ENCODE results near the gene LETM1.

The LETM1 gene

DNA sequence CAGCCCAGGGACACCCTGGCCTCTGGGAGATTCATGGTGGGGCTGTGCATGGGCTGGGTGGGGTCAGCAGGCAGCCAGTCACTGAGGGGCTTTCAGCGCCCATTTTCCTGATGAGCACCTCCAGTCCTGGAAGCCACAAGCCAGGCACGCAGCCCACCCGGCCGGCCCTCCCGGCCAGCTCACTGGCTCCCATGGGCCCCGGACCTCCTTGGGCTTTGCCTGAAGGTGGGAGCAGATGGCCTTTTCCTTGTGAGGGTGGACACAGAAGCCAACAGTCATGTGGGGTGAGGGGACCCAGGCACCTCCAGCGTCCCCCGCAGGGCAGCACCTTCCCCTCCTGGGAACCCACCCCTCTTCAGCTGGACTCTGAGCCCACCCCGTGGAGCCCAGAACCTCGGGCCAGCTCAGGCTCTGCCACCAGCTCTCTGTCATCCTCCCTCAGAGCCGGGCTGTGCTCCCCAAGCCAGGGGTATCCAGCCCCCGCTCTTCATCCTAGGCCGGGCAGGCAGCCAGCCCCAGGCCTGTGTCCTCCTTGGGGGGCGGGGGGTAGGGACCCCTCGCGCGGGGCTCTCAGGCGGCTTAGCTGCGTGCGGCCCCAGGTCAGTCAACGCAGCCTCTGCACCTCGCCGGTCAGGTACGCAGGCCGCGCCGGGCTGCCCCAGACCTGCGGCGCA, 63.7 kb downstream of the LETM1 start:
- DNase-seq: no peak

- no peak for DNase-seq
Observed at GRCh38 chr4:1790005-1790404, 66.0 kb downstream of the LETM1 start.

- no peak for DNase-seq
Observed at GRCh38 chr4:1789552-1789951, 66.4 kb downstream of the LETM1 start.

DNA sequence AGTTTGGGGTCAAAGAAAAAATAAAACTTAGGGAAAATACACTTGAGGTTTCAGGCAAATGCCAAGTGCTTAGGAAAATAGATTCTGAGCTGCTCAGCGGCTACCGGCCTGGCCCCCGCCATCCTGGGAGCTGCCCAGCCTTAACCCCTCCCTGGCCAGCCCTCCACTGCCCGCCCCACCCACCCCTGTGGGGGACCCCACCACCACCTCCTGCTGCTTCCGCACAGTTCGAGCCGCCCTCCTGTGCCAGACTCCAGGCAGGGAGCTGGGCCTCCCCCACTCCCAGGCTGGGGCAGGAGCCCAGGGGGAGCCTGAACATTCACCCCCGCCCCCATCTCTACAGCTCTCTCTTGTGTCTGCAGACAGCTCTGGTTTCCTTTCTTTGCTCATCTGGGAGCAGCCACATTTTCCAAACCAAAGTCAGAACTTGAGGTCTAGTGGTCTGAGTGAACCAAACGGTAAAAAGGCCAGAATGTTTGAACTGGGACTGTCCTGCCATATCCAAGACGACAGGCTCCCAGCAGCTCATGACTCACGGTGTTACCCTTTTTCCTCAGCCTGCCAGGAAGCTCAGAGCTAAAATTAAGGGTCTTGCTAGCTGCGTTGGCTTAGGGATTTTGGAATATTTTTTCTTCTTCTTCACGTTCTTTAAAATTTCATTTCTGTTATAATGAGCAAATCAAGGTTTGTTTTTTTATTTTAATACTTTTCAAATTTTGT, 67.5 kb downstream of the LETM1 start:
- DNase-seq: no peak

- DNase-seq: no peak
Observed at GRCh38 chr4:1787411-1788077, 68.4 kb downstream of the LETM1 start.

- DNase-seq: no peak
Observed at GRCh38 chr4:1786544-1787362, 69.2 kb downstream of the LETM1 start.

DNA sequence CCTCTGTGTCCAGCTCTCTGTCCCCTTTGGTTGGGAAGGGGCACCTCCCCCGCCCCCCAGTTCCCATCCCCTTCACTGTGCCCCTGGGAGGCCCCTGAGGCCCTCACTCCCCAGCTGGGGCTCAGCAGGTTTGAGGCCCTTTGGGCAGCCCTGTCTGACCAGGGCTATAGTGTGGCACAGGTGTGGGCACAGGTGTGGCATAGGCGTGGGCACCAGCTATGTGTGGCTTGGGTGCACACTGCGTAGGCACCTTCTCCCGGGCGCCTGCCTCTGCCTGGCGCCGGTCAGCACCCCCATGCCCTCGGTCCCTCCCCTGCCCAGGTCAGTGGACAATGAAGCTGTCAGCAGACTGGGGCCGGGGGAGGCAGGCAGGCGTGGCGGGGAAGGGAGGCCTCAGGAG, 70.4 kb downstream of the LETM1 start:
- no peak for DNase-seq

GRCh38 chr4:1784789-1785591, 71.0 kb downstream of the LETM1 start:
- no peak for DNase-seq

GRCh38 chr4:1784395-1784788, 71.6 kb downstream of the LETM1 start:
- no peak for DNase-seq

DNA sequence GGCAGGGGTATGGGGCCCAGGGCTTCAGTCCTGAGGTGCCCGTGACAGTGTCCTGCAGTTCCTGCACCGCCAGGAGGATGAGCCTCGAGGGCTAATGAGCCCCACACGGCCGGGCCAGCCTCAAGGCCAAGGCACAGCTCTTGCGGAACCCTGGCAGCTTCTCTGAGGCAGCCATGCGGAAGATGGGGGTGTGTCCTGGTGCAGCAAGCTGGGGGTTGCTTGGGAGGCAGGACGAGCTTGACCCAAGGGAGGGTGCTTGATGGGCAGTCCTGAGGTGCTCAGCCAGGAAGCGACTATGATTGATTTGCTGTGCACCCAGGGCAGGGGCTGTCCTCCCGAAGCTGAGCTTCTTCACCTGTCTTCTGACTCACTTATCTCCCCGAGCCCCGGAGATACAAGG, 72.0 kb downstream of the LETM1 start:
- no peak for DNase-seq

- no peak for DNase-seq
Observed at GRCh38 chr4:1783015-1783414, 72.9 kb downstream of the LETM1 start.

DNA sequence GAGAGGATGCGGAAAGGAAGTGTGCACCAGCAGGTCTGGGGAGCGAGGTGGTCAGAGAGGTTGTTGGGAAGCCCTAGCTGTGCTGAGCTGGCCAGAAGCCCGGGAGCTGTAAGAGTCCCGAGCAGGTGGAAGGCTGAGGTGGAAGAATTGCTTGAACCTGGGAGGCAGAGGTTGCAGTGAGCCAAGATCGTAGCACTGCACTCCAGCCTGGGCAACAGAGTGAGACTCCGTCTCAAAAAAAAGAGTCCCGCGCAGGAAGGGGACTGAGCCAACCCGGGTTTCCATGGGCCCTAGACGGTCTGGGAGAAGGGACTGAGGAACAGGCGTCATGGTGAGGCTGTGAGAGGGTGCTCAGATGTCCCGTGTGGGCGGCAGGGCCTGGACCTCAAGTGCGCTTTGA, 75.5 kb downstream of the LETM1 start:
- no peak for DNase-seq

DNA sequence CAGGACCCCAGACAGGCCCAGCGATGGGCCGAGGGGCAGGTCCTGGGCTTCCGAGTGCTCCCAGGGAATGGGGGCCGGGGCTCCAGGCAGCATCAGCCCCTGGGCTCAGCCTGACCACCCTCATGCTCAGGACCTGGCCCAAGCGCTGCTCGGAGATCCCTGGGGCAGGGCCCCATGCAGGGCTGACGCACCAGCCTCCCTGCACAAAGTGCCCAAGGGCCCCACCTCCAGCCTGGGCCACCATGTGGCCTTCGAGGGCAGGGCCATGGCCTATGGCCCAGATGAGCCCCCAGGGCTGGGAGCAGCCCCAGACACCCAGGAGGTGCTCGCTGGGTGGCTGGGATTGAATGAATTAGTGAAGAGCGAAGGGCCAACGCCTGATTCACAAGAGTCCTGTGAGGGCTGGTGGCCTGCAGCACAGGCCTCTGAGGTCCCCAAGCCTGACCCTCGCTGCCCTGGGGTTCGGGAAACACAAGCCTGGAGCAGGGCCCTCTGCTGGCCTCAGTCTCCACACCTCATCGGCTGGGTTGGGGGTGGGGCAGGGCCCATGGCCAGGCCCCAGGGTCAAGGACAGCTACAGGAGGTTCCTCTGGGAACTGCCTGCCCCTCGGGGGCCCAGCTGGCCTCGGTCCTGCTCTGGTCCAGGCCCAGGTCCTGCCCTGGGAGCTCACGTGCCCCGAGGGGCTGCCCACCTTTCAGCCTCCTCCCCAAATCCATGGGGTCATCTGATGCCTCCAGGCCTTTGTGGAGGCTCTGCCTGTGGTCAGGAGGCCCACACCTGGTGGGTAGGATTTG, 76.2 kb downstream of the LETM1 start:
- DNase-seq: no peak

GRCh38 chr4:1778642-1779392, 77.1 kb downstream of the LETM1 start:
- DNase-seq: no peak

DNA sequence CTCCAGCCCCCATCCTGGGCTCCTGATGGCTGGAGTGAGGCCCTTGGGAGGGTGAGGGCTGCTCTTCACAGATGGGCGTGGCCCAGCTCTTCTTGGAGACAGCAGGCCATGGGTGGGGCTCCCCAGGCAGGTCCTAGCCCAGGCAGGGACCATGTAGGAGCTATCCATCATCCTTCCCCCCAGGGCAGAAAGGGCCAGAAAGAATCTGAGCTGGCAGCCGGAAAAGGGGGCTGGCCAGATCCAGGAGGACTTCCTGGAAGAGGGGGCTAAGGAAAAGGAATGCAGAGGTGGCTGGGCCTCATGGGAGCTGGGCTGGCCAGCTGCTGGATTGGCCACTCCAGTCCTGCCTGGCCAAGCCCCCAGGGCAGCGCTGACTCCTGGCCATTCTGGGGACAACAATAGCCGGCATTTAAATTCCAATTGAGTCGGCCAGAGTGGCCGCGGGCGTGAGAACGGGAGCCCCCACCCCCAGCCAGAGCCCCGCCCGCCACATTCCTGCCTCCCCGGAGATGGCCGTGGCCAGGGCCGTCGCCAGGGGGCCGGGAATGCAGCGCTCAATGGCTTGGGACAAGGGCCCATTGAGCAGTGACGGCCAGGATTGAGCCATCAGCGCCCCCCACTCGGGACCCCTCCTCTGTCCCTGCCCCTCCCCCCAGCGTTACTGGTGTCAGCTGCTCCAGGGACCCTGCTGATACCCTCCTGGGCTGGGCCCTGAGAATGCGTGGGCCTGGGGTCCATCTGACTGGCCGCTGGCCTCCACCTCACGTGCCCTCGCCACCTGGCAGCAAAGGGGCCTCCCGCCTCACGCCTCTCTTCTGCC, 77.9 kb downstream of the LETM1 start:
- DNase-seq: no peak

DNA sequence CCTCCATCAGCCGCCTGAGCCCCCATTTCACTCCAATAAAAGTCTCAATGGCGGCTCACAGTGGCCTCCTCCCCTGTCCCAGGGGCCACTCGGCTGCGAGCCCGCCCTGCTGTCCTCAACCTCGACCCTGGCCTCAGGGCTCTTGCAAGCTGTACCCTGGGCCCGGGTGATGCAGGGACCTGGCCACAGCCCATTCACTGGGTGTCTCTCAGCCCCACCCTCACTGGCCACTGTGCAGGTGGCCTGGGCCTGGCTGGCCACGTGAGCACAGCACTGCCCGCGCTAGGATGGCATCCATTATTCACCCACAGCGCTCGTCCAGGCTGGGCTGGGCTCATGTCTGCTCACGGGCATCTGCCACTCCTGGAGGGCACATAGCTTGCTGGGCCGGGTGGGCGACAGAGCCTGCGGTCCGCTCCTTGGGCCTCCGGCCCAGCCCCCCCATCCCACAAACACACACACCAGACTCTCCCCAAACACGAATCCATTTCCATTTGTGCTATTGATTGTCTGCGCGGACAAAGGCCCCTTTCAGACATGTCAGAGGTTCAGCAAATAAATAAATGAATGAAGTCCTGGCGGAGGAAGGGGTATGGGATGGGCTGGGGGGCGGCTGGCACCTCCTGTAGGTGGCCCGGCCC, 79.3 kb downstream of the LETM1 start:
- no peak for DNase-seq

DNA sequence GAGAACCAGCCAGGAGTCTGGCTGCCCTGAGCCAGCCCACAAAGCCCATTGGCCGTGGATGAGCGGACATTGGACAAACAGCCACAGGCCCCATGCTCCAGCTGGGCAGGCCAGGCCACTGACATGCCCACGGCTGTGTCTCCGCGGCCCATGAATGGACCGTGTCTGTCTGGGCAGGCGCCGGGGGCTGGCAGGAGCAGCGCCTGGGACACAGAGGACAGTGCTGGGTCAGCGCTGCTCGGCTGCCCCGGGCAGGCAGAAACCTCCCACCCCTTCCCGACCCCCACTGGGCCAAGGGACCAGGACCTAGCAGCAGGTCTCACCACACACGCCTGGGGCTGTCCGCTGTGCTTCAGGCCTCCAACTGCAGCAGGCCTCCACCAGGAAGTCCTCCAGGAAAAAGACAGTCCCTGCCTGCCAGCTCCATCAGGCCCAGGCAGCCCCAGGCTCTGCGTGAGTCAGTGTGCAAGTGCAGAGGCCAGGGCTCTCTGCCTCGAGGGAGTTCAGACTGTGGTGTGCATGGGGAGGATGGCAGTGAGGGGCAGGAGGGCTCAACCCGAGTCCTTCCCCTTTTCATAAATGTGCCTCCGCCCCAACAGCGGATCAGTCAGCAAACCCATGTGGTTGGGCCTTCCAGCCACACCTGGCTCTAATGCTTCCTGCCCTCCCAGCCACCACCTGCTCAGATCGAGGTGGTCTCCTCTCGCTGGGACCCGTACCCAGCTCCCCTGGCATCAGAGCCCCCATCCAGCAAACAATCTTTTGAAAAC, 80.0 kb downstream of the LETM1 start:
- no peak for DNase-seq

DNA sequence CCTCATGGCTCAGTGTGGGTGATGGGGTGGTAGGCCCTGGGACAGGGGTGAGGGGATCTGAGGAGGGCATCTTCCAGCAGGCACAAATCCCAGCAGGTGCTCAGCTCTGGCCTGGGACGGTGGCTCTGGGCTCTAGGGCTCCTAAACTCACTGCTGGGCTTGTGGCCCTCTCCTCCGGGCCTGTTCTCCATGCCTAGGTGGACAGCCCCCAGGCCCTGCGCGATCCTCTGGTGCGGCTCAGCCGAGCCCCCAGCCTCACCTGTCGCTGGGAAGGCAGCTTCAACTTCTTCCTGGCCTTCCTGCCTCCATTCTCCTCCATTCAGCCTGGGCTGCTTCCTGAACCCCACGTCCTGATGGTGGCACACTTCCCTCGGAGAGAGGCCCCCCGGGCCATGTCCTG, 82.2 kb downstream of the LETM1 start:
- no peak for DNase-seq
